Endodermal cell (in vitro differentiated cells): Measurements from ENCODE around the gene SETD4. TPM values are rescaled to one million over a fixed set of nuclear protein-coding genes. Genes with fewer than 3 reads are reported as not detected.

ENCODE experiments used
- DNase-seq: peaks from one replicate; pipeline ENCODE4 v3.0.0-alpha.2; 2017
- H3K27ac ChIP-seq: 2 replicates; pipeline ENCODE4 v1.5.1; 2013; ENCODE audit warnings: mild to moderate bottlenecking, low read depth, low read length, moderate library complexity
- H3K27me3 ChIP-seq: 2 replicates; pipeline ENCODE4 v1.6.1; 2013; ENCODE audit warnings: mild to moderate bottlenecking, low read length, moderate library complexity; ENCODE audit not compliant: insufficient read depth, control insufficient read depth, poor library complexity, severe bottlenecking
- H3K36me3 ChIP-seq: 2 replicates; pipeline ENCODE4 v1.7.0; 2013; ENCODE audit warnings: mild to moderate bottlenecking, low read length, moderate library complexity; ENCODE audit not compliant: control insufficient read depth, insufficient read depth
- H3K4me1 ChIP-seq: one replicate; pipeline ENCODE4 v1.7.0; 2013; ENCODE audit warnings: low read length; ENCODE audit not compliant: control insufficient read depth, insufficient read depth
- H3K4me3 ChIP-seq: 2 replicates; pipeline ENCODE4 v1.5.1; 2013; ENCODE audit warnings: mild to moderate bottlenecking, low read length, moderate library complexity
- H3K9ac ChIP-seq: 2 replicates; pipeline ENCODE4 v1.6.1; 2013; ENCODE audit warnings: mild to moderate bottlenecking, low read length, moderate library complexity; ENCODE audit not compliant: poor library complexity, severe bottlenecking; ENCODE audit errors: extremely low read depth
- H3K9me3 ChIP-seq: 2 replicates; pipeline ENCODE4 v1.6.1; 2013; ENCODE audit warnings: mild to moderate bottlenecking, low read length, moderate library complexity; ENCODE audit not compliant: control insufficient read depth
- H3K27ac Mint-ChIP-seq: 2 replicates; pipeline ENCODE4 v1.8.0; 2020; ENCODE audit warnings: mixed read lengths
- H3K27me3 Mint-ChIP-seq: 2 replicates; pipeline ENCODE4 v1.8.0; 2021; ENCODE audit warnings: mild to moderate bottlenecking, mixed read lengths; ENCODE audit not compliant: insufficient read depth
- H3K36me3 Mint-ChIP-seq: 2 replicates; pipeline ENCODE4 v1.8.0; 2020; ENCODE audit warnings: low read depth, mixed read lengths
- H3K4me1 Mint-ChIP-seq: 2 replicates; pipeline ENCODE4 v1.8.0; 2020; ENCODE audit warnings: mixed read lengths
- H3K4me3 Mint-ChIP-seq: 2 replicates; pipeline ENCODE4 v1.8.0; 2020; ENCODE audit warnings: mild to moderate bottlenecking, moderate library complexity, mixed read lengths
- H3K9me3 Mint-ChIP-seq: 2 replicates; pipeline ENCODE4 v1.8.0; 2020; ENCODE audit warnings: mild to moderate bottlenecking, mixed read lengths
- CTCF ChIP-seq: fragments of 200-600 bp; sonication (generic); conservative IDR thresholded peaks from 2 replicates; pipeline ENCODE4 v1.5.0; 2021; ENCODE audit warnings: antibody characterized with exemption, mild to moderate bottlenecking
- WGBS, 2 experiments: methylation state at CpG; one replicate each; pipeline versions ENCODE4 v1.1.5 to v1.1.7; 2013; ENCODE audit warnings: missing lambda C conversion rate in 2 of 2, mixed read lengths in 1 of 2; ENCODE audit not compliant: insufficient coverage in 1 of 2, insufficient read length in 1 of 2; 5-methylcytosine and 5-hydroxymethylcytosine counted together
- total RNA-seq, 2 donors: library from RNA; stranded (reverse); fragmentation: NEBNext Ultra II Directional in 1 of 2; extraction: Animal tissue kit (Norgen Biotek cat#: 25700) in 1 of 2; gene quantifications; 2 replicates in 1 of 2; 3 replicates in 1 of 2; pipeline ENCODE4 v1.2.1, GENCODE V29; 2021

SETD4 gene
- total RNA-seq, 2 donors from 2014 or later = 27.8 to 31.9 TPM

GRCh38 chr21:35993875-35994490, 66.3 kb downstream of the SETD4 start:
- no peak overlapping the region for H3K27ac Mint-ChIP-seq
- peaks cover 2% of the 10 kb centered on the region for H3K4me1 Mint-ChIP-seq
- no peak overlapping the region for H3K4me3 Mint-ChIP-seq
- 14 to 77% methylated on average over 1 to 3 of the region's 3 CpGs for WGBS, 2 experiments
- H3K9me3 Mint-ChIP-seq = no peaks in the 10 kb centered on the region
- TF ChIP-seq CTCF = no peak
- Histone ChIP-seq H3K27me3 (peaks cover 57% of the 10 kb centered on the region), H3K9ac (no peak overlapping the region), H3K9me3 (peaks cover 4% of the 10 kb centered on the region), H3K4me3 (no peak overlapping the region), H3K36me3 (no peaks in the 10 kb centered on the region), H3K27ac (no peak overlapping the region), H3K4me1 (peaks cover 3% of the 10 kb centered on the region)
- H3K27me3 Mint-ChIP-seq = peaks cover 23% of the 10 kb centered on the region
- no peaks in the 10 kb centered on the region for H3K36me3 Mint-ChIP-seq
- DNase-seq = no peak

- Mint-ChIP-seq H3K27me3 (peaks cover 18% of the 10 kb centered on the region), H3K4me1 (peaks cover 14% of the 10 kb centered on the region), H3K4me3 (no peak overlapping the region), H3K9me3 (no peaks in the 10 kb centered on the region), H3K27ac (no peak overlapping the region), H3K36me3 (no peaks in the 10 kb centered on the region)
- no peak overlapping the region for H3K4me3 ChIP-seq
- H3K9ac ChIP-seq = no peak overlapping the region
- H3K27ac ChIP-seq = no peak overlapping the region
- WGBS, 2 experiments = 86 to 97% methylated on average over 4 to 6 of the region's 6 CpGs
- peaks cover 59% of the 10 kb centered on the region for H3K27me3 ChIP-seq
- TF ChIP-seq CTCF = no peak
- no peak for DNase-seq
- peaks cover 17% of the 10 kb centered on the region for H3K4me1 ChIP-seq
- peaks cover 4% of the 10 kb centered on the region for H3K9me3 ChIP-seq
- no peaks in the 10 kb centered on the region for H3K36me3 ChIP-seq
Measured at GRCh38 chr21:35991131-35991530, 69.2 kb downstream of the SETD4 start.

- no peaks in the 10 kb centered on the region for H3K36me3 ChIP-seq
- no peak overlapping the region for H3K9ac ChIP-seq
- WGBS, 2 experiments = 93% methylated on average over 5 to 9 of the region's 9 CpGs
- peaks cover 21% of the 10 kb centered on the region for H3K27me3 Mint-ChIP-seq
- H3K4me1 Mint-ChIP-seq = peaks cover 14% of the 10 kb centered on the region
- peaks cover 17% of the 10 kb centered on the region for H3K4me1 ChIP-seq
- no peak overlapping the region for H3K4me3 ChIP-seq
- H3K36me3 Mint-ChIP-seq = no peaks in the 10 kb centered on the region
- H3K27ac Mint-ChIP-seq = no peak overlapping the region
- H3K27me3 ChIP-seq = peaks cover 61% of the 10 kb centered on the region
- H3K9me3 ChIP-seq = peaks cover 4% of the 10 kb centered on the region
- H3K27ac ChIP-seq = no peak overlapping the region
- H3K4me3 Mint-ChIP-seq = no peak overlapping the region
- no peak for DNase-seq
- no peak for TF ChIP-seq CTCF
- no peaks in the 10 kb centered on the region for H3K9me3 Mint-ChIP-seq
Measured at GRCh38 chr21:35990609-35991008, 69.7 kb downstream of the SETD4 start.
